Superior temporal gyrus (tissue), 1 donor: ENCODE data around the gene DHCR24.
A peak's percentile ranks its signal among the peaks of the same experiment; 100 is the strongest.
"Not testable (repeated sequence)": the region's sequence is repeated elsewhere in the genome, so short reads cannot be mapped to it uniquely, and the experiment has no call there.

Source experiments
- DNase-seq: peaks from one replicate; pipeline ENCODE4 v3.0.0-alpha.2; 2016; ENCODE audit errors: extremely low spot score

The DHCR24 gene

DNA sequence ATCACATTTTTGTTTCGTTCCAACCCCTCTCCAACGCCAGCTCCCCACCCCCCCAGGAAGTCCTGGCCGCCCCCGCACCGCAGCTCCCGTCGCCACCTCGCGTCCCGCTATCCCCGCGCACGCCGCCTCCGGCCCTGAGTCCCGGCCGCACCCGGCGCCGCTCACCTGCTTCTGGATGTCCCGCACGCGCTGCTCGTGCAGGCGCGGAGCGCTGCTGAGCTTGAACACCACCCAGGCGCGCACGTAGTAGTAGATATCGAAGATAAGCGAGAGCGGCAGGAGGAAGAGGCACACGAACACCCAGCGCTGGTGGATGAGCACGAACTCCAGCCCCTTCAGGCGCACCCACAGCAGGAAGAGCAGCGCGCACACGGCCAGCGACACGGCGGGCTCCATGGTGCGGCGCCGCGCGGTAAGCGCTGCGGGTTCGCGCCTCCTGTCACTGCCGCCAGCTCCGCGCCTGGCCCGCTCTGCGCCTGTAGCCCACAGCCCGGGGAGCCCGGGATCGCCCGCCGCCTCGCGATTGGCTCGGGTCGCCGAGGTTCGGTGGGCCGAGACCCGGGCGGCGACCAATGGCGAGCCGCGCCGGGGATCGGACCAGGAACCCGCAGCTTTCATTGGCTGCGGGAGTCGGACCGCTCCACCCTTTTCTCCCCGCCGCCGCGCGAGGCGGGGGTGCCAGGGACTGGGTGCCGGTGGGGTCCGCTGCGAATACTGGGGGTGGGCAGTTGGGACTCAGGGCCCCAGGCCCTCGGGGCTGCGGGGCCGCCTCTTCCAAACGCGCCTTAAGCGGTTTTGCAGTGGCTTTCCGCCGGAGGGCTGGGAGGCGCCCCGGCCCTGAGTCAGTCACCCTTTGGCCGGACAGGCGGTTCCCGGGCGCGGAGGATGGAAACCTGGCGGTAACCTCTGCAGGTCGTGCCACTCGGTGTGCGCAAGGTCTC lies at the start of gene DHCR24:
Gene DHCR24, minus strand, starts transcription at position 472 of the 941 bp plus-strand sequence. Its CDS starts 76 bp downstream, at position 396.
- DNase-seq, result peak; percentile 95

DNA sequence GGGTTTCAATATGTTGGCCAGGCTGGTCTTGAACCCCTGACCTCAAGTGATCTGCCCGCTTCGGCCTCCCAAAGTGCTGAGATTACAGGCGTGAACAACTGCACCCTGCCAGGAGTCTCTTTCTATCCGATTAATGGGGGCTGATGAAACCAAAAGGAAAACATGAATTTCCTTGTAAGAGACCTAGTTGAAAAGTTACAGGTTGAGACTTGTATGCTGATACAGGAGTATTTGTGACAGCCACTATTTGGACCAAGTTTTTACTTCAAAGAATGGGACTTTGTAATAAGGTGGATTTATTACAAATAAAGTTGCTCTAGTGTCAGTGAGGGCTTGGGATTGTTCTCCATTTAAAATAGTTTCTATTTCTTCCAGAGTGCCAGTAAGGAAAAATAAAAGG lies 49.8 kb upstream of the DHCR24 start:
- no peak for DNase-seq

GRCh38 chr1:54934869-54935268 lies 47.9 kb upstream of the DHCR24 start:
- no peak for DNase-seq

- DNase-seq, result not testable (repeated sequence)
Measured at GRCh38 chr1:54934081-54934480, 47.1 kb upstream of the DHCR24 start.

DNA sequence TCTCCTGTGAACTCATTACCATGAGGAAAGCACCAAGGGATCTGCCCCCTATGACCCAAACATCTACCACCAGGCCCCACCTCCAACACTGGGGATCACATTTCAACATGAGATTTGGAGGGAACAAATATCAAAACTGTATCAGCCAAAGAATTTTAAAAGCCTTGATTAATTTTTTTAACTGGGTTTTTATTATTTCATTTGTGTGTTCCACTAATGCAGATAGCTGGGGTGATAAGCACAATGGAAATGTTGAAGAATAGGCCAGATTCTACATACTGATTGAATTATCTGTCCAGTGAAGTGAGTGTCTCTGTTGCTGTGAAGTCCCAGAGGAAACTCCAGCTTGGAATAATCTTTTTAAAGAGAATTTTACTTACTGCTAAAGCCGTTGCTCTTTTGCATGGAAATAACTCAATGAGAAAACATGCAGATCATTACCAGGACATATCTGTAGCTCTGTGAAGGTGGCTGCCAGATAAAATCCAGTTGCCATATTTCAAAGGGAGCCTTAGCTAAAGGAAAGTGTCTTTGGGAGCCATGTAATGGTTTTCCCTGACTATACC lies 44.4 kb upstream of the DHCR24 start:
- DNase-seq, result no peak

- DNase-seq, result no peak
Measured at GRCh38 chr1:54929700-54930099, 42.7 kb upstream of the DHCR24 start.

GRCh38 chr1:54928327-54928726 lies 41.3 kb upstream of the DHCR24 start:
- DNase-seq, result no peak

GRCh38 chr1:54927472-54928240 lies 40.7 kb upstream of the DHCR24 start:
- DNase-seq, result no peak

DNA sequence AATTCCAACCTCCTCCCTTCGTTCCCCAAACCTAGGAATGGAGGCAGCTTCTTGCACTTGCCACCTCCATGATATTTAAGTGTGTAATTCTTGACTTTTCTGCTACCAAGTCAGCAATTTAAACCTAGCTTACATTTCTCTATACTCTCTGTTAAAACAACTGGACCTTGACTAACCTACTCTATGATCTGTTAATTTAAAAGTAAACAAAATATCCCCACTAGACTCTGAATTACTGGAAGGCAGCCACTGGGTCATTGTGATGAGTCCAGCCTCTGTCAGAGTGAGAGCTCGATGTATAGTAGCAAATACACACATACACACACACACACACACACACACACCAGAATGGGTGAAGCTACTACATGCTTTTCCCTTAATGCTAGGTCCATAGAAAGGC lies 40.0 kb upstream of the DHCR24 start:
- no peak for DNase-seq

GRCh38 chr1:54922921-54923421 lies 36.0 kb upstream of the DHCR24 start:
- DNase-seq, result no peak

- no peak for DNase-seq
Measured at GRCh38 chr1:54922040-54922761, 35.2 kb upstream of the DHCR24 start.

DNA sequence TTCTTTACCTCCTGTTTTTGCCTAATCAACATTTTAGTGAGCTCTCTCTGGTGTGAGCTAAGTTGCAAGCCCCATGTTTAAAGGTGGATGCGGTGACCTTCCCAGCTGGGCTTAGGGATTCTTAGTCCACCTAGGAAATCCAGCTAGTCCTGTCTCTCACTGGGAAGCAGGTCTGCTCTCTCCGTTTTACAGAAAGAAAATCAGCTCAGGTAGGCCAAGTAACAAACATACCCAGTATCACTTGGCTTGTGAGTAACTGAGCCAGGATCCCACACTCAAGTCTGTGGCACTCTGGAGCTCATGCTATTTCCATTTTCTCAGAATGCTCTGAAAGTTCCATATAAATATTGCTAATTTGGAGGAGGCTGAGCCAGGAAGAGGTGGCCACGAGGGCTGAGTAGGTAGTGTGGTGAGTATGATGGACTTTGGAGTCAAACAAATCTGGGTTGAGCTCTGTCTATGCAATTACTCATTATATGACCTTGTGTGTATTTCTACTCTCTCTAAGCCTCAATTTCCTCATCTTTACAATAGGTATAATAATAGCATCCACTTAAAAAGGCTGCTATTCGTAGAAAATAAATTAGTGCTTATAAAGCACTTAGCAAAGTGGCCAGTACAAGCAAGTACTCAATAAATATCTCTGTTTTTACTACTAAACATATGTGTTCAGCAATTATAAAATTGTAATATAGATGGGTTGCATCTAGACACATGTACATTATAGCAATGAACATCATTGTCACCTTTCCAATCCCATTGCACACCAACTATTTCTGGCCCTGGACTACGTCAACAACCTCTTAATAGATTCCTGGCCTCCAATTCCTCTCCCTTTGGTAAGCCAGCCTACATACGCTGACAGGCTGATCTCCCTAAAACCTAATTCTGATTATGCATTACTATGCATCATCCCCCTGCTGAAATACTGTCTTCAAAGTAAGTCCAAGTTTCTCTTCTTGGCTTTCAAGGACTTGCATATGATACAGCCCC lies 32.7 kb upstream of the DHCR24 start:
- DNase-seq, result no peak

DNA sequence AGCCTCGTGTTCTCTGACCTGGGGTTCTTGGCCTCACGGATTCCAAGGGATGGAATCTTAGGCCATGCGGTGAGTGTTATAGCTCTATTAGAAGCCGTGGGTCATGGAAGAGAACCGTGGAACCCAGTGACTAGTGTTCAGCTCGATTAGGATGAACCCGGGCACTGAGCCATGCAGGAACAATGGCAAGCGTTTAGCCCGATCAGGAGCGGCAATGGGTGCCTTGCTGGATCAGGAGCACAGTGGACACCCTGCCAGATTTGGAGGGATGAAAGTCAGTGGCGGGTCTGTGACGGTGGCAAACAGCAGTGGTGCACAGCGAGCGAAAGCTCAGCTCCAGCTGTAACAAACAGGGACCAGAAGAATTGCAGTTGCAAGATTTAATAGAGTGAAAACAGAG lies 24.1 kb upstream of the DHCR24 start:
- DNase-seq, result peak; percentile 60

DNA sequence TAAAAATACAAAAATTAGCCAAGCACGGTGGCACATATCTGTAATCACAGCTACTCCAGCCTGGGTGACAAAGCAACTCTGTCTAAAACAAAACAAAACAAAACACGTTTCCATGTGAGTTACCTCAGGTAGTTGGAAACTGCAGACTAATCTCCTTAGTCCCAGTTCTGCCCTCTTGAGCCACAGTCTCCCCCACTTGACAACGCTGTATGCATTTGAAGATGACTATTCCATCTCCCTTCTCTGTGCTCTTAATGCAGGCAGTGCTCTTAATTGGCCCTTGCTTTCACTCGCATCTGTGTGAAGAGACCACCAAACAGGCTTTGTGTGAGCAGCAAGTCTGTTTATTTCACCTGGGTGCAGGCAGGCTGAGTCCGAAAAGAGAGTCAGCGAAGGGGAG lies 19.6 kb upstream of the DHCR24 start:
- DNase-seq, result no peak

- DNase-seq, result no peak
Measured at GRCh38 chr1:54904476-54905048, 17.6 kb upstream of the DHCR24 start.

DNA sequence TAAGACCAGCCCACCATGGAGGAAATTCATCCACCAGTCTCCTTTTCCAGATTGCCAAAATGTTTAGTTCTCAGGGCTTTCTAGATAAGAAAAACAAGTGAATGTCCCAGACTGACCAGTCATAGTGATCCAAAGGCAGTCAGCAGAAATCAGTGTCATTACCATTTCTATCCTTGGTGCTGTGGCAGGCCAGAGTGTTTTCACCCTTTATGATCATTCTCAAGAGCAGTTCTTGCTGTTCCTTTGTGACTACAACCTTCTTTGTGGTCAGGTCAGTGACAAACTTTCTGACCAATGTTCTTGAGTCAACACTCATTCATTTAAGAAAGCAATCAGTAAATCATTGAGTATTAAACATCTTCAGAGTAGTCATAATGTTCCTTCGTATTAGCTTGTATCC lies 7.3 kb upstream of the DHCR24 start:
- DNase-seq, result no peak

DNA sequence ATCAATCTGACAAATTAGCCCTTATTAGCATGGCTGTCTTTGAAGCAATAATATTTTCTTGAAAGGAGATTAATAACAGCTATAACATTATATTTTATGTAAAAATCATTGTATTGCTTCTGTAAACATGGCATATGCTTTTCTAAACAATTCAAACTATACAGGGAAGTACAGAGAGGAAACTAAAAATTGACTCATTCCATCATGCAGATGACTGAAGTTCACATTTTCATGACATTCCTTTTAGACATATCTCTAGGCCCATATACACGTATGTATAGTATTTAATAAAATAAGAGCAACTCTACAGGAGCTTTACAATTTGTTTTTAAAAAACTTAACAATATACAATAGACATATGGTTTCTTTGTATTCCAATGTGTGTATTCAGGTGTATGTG lies 5.6 kb upstream of the DHCR24 start:
- DNase-seq, result no peak

DNA sequence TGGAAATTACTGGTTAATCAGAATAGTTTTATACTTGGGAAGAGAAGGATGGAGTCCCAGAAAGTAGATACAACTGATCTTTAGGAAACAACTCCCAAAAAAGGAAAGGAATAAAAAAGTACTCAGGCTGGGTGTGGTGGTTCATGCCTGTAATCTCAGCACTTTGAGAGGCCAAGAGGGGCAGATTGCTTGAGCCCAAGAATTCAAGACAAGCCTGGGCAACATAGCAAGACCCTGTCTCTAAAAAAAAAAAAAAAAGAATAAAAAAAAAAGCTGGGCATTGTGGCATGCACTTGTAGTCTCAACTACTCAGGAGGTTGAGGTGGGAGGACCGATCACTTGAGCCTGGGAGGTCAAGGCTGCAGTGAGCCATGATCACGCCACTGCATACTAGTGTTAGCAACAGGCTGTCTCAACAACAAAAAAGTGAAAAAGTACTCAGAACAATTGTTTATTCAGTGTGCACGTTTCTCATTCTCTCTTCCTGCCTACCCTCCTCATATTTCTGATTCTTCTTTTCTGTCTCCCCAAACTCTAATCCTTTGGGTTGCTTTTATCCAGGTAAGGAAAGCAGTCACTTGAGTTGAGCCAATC lies 2.2 kb upstream of the DHCR24 start:
- no peak for DNase-seq

DNA sequence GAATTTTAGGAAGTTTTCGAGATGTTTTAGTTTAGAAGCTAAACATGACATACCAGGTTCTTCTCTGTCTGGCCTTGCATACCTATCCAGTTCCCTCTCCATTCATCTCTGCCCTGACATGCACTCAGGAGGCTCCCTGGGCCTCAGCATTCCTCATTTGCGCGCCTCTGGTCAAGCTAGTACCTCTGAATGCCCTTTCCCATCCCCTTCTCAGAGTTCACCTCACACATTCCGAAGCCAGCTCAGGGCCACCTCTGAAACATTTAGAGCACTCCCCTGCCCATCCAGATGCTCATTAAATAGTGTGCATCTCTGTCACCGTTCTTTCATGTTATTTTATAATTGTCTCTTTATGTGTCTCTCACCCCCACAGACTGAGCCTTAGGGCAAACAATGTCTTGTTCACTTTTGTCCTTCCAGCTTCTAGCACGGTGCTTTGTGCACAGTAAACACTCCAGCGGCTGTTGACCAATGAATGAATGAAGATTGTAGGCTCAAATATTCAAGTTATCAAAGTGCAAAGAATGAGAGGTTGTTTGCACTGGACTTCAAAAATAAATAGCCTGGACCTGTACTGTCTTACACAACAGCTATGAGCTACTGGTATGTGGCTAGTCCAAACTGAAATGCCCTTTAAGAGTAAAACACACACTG lies 1.2 kb upstream of the DHCR24 start:
- peak; percentile 65 for DNase-seq
